Liver (tissue), 9 donors: ENCODE measurements around the gene ATP7B. TPM values are rescaled to one million over a fixed set of nuclear protein-coding genes. Genes with fewer than 3 reads are reported as not detected.

Source experiments
- DNase-seq: peaks from one replicate; pipeline ENCODE4 v3.0.0-alpha.2; 2017; ENCODE audit warnings: low spot score
- H3K27ac ChIP-seq, 2 donors: one replicate each; pipeline ENCODE4 v1.7.0; 2013; ENCODE audit warnings: inconsistent platforms in 2 of 2, low read length in 2 of 2, control low read depth in 1 of 2, low read depth in 1 of 2, mild to moderate bottlenecking in 1 of 2
- H3K27me3 ChIP-seq, 4 donors: one replicate each; pipeline versions ENCODE4 v1.6.1 to v1.7.0; 2013; ENCODE audit warnings: low read length in 3 of 4, inconsistent platforms in 1 of 4, mild to moderate bottlenecking in 1 of 4, moderate library complexity in 1 of 4; ENCODE audit not compliant: control insufficient read depth in 4 of 4, insufficient read depth in 4 of 4
- H3K36me3 ChIP-seq, 4 donors: one replicate each; pipeline versions ENCODE4 v1.6.1 to v1.7.0; 2013; ENCODE audit warnings: low read length in 3 of 4, mild to moderate bottlenecking in 3 of 4, low read depth in 1 of 4, moderate library complexity in 1 of 4; ENCODE audit not compliant: control insufficient read depth in 4 of 4, insufficient read depth in 3 of 4
- H3K4me1 ChIP-seq, 4 donors: one replicate each; pipeline versions ENCODE4 v1.6.1 to v1.7.0; 2013; ENCODE audit warnings: low read length in 3 of 4, mild to moderate bottlenecking in 3 of 4, moderate library complexity in 1 of 4; ENCODE audit not compliant: control insufficient read depth in 4 of 4, insufficient read depth in 4 of 4
- H3K4me3 ChIP-seq, 3 donors: one replicate each; pipeline versions ENCODE4 v1.6.1 to v1.7.0; 2013; ENCODE audit warnings: low read length in 3 of 3, control low read depth in 1 of 3, low read depth in 1 of 3, mild to moderate bottlenecking in 1 of 3
- H3K9ac ChIP-seq, 2 donors: one replicate each; pipeline ENCODE4 v1.7.0; 2013; ENCODE audit warnings: low read length in 2 of 2, mild to moderate bottlenecking in 2 of 2, moderate library complexity in 2 of 2, control low read depth in 1 of 2, low read depth in 1 of 2
- H3K9me3 ChIP-seq, 4 donors: one replicate each; pipeline versions ENCODE4 v1.6.1 to v1.7.0; 2013; ENCODE audit warnings: low read length in 3 of 4; ENCODE audit not compliant: control insufficient read depth in 4 of 4
- EGR1 ChIP-seq, 2 donors: IDR thresholded peaks; 2 replicates each; pipeline ENCODE4 v1.6.1; 2016 to 2018; ENCODE audit warnings: antibody characterized with exemption in 2 of 2, low read depth in 2 of 2
- FOXA1 ChIP-seq: IDR thresholded peaks from 2 replicates; pipeline ENCODE4 v1.6.1; 2016; ENCODE audit warnings: antibody characterized with exemption
- FOXA2 ChIP-seq: IDR thresholded peaks from 2 replicates; pipeline ENCODE4 v1.6.1; 2016; ENCODE audit warnings: antibody characterized with exemption
- GABPA ChIP-seq, 2 donors: IDR thresholded peaks in 1 of 2; conservative IDR thresholded peaks in 1 of 2; 2 replicates each; pipeline ENCODE4 v1.6.1; 2016; ENCODE audit warnings: antibody characterized with exemption in 2 of 2, mild to moderate bottlenecking in 1 of 2, moderate library complexity in 1 of 2
- HNF4A ChIP-seq, 2 donors: conservative IDR thresholded peaks; 2 replicates each; pipeline ENCODE4 v1.6.1; 2016; ENCODE audit warnings: antibody characterized with exemption in 2 of 2, mild to moderate bottlenecking in 2 of 2
- NR2F2 ChIP-seq: IDR thresholded peaks from 2 replicates; pipeline ENCODE4 v1.6.1; 2016; ENCODE audit warnings: antibody characterized with exemption
- RXRA ChIP-seq, 2 donors: IDR thresholded peaks; 2 replicates each; pipeline ENCODE4 v1.6.1; 2017 to 2018; ENCODE audit warnings: antibody characterized with exemption in 2 of 2, mild to moderate bottlenecking in 1 of 2
- SP1 ChIP-seq: IDR thresholded peaks from 2 replicates; pipeline ENCODE4 v1.6.1; 2018; ENCODE audit warnings: antibody characterized with exemption, mild to moderate bottlenecking
- TAF1 ChIP-seq: conservative IDR thresholded peaks from 2 replicates; pipeline ENCODE4 v1.6.1; 2016; ENCODE audit warnings: antibody characterized with exemption, mild to moderate bottlenecking
- YY1 ChIP-seq: IDR thresholded peaks from 2 replicates; pipeline ENCODE4 v1.6.1; 2016; ENCODE audit warnings: antibody characterized with exemption, mild to moderate bottlenecking
- WGBS: extraction: QIAGEN DNeasy Blood & Tissue Kit; methylation state at CpG from one replicate; pipeline ENCODE4 v1.1.7; 2013; 5-methylcytosine and 5-hydroxymethylcytosine counted together
- polyA plus RNA-seq, 2 donors: library from polyadenylated mRNA; stranded (reverse) in 1 of 2; unstranded in 1 of 2; fragments of 200-250 nt in 1 of 2; fragments of >200 nt in 1 of 2; fragmentation: Nextera tagmentation in 1 of 2; extraction: Ambion mirVana in 1 of 2; gene quantifications; one replicate each; pipeline versions ENCODE4 v1.2.1 to v1.2.3, GENCODE V29; 2013 to 2015
- total RNA-seq, 2 donors: library from RNA; depleted of rRNA; stranded (reverse); fragments of >200 nt; gene quantifications; one replicate each; pipeline ENCODE4 v1.2.3, GENCODE V29; 2014
- TF ChIP-seq, protein P1 (sequence below): IDR thresholded peaks from 2 replicates; pipeline ENCODE4 v1.6.1; 2016; ENCODE audit warnings: antibody characterized with exemption, mild to moderate bottlenecking
- TF ChIP-seq, protein P2 (sequence below): IDR thresholded peaks from 2 replicates; pipeline ENCODE4 v1.6.1; 2016; ENCODE audit warnings: antibody characterized with exemption
- donor health status: healthy.
- donor health status: healthy.
- donor health status: healthy.
- donor health status: healthy.
- donor health status: healthy.

The ATP7B gene
- total and polyA plus RNA-seq, 4 donors, result 8.0 to 37.7 (median 22.1) TPM

DNA sequence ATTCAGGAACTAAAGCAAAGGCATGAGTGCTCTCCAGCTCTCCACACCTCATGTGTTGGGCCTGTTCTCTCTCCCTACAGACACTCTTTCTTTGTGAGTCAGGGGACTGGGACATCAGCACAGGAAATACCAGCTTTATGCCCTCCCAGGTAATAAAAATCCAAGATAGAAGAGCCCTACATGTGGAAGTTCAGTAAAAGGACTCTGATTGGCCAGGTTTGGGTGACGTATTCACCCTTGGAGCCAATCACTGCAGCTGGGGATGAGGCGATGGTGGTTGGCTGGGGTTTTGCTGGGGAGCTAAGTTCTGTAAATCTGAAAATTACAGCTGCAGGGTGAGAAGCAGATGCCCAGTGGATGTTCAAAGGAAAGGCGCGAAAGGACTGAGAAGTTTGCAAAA lies 117.0 kb downstream of the ATP7B start:
- Histone ChIP-seq H3K4me1 (no peaks in the 10 kb centered on the region), H3K4me3 (no peak overlapping the region), H3K9ac (no peak overlapping the region), H3K27me3 (no peaks in the 10 kb centered on the region), H3K9me3 (no peaks in the 10 kb centered on the region), H3K36me3 (peaks cover 0 to 4% (median 0%) of the 10 kb centered on the region in 4 donors), H3K27ac (no peak overlapping the region)
- no peak for TF ChIP-seq YY1
- no peak for TF ChIP-seq TAF1
- no peak for TF ChIP-seq HNF4A (conservative IDR thresholded peaks at IDR 0.05)
- no peak for TF ChIP-seq RXRA (IDR thresholded peaks at IDR 0.05)
- no peak for TF ChIP-seq NR2F2
- no peak for TF ChIP-seq EGR1 (IDR thresholded peaks at IDR 0.05; ENCODE audit: low read depth in 2 of 2)
- no peak for TF ChIP-seq FOXA2
- TF ChIP-seq SP1, result no peak
- no peak for TF ChIP-seq FOXA1
- WGBS, result 96% methylated on average over 4 of the region's 4 CpGs
- DNase-seq, result no peak

DNA sequence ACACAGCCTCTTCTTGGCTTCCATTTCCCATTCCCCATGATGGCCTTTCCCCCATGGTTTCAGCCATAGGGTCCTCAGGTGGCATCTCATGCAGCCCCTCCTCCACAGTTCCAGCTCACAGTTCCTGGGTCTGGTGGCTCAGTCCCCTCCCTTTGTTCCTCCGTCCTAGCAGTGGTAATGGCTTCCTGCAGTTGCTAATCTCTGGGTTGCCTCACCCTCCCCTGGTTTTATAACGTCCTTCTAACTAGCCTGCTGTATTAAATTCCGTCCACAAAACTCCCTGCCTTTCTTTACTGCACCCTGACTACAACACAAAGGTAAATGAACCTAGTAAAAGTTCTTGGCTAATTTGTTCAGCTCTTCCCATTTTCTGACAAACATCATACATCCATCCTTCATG lies 118.6 kb downstream of the ATP7B start:
- WGBS, result 75% methylated on average over 3 of the region's 3 CpGs
- Histone ChIP-seq H3K27ac (no peak overlapping the region), H3K36me3 (peaks cover 0 to 4% (median 0%) of the 10 kb centered on the region in 4 donors), H3K9me3 (no peaks in the 10 kb centered on the region), H3K4me1 (no peaks in the 10 kb centered on the region), H3K9ac (no peak overlapping the region), H3K4me3 (no peak overlapping the region), H3K27me3 (no peaks in the 10 kb centered on the region)
- no peak for DNase-seq
- no peak for TF ChIP-seq TAF1
- TF ChIP-seq, protein P1, sequence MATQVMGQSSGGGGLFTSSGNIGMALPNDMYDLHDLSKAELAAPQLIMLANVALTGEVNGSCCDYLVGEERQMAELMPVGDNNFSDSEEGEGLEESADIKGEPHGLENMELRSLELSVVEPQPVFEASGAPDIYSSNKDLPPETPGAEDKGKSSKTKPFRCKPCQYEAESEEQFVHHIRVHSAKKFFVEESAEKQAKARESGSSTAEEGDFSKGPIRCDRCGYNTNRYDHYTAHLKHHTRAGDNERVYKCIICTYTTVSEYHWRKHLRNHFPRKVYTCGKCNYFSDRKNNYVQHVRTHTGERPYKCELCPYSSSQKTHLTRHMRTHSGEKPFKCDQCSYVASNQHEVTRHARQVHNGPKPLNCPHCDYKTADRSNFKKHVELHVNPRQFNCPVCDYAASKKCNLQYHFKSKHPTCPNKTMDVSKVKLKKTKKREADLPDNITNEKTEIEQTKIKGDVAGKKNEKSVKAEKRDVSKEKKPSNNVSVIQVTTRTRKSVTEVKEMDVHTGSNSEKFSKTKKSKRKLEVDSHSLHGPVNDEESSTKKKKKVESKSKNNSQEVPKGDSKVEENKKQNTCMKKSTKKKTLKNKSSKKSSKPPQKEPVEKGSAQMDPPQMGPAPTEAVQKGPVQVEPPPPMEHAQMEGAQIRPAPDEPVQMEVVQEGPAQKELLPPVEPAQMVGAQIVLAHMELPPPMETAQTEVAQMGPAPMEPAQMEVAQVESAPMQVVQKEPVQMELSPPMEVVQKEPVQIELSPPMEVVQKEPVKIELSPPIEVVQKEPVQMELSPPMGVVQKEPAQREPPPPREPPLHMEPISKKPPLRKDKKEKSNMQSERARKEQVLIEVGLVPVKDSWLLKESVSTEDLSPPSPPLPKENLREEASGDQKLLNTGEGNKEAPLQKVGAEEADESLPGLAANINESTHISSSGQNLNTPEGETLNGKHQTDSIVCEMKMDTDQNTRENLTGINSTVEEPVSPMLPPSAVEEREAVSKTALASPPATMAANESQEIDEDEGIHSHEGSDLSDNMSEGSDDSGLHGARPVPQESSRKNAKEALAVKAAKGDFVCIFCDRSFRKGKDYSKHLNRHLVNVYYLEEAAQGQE, result no peak
- no peak for TF ChIP-seq NR2F2

- Histone ChIP-seq H3K9ac (no peak overlapping the region), H3K4me1 (no peaks in the 10 kb centered on the region), H3K9me3 (no peaks in the 10 kb centered on the region), H3K4me3 (no peak overlapping the region), H3K27me3 (no peaks in the 10 kb centered on the region), H3K27ac (no peak overlapping the region), H3K36me3 (peaks cover 0 to 2% (median 0%) of the 10 kb centered on the region in 4 donors)
- WGBS, result 84% methylated on average over 2 of the region's 2 CpGs
- no peak for DNase-seq
- no peak for TF ChIP-seq TAF1
- TF ChIP-seq, protein P2, sequence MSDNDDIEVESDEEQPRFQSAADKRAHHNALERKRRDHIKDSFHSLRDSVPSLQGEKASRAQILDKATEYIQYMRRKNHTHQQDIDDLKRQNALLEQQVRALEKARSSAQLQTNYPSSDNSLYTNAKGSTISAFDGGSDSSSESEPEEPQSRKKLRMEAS, result no peak
- TF ChIP-seq GABPA (IDR thresholded peaks at IDR 0.05 in 1 of 2, conservative IDR thresholded peaks at IDR 0.05 in 1 of 2), result no peak
These were observed 123.8 kb downstream of the ATP7B start for GRCh38 chr13:51887468-51887867.
